Gastrocnemius medialis (tissue), 4 donors: ENCODE data around the gene RCOR3. TPM values are rescaled to one million over a fixed set of nuclear protein-coding genes. Genes with fewer than 3 reads are reported as not detected.
"Not testable (repeated sequence)": the region's sequence is repeated elsewhere in the genome, so short reads cannot be mapped to it uniquely, and the experiment has no call there.

Experiments used
- ATAC-seq, 2 donors: fragments of 150-250 bp; one replicate each; pipeline ENCODE4 v1.9.1; 2016
- DNase-seq, 2 donors: peaks; one replicate each; pipeline ENCODE4 v3.0.0-alpha.2; 2019
- H3K27ac ChIP-seq, 4 donors: fragments of 200-600 bp; sonication (generic); 1 replicate in 1 of 4; 2 replicates in 3 of 4; pipeline ENCODE4 v1.5.1; 2016 to 2018; ENCODE audit warnings: mild to moderate bottlenecking in 2 of 4, moderate library complexity in 1 of 4
- H3K27me3 ChIP-seq, 3 donors: fragments of 200-600 bp; sonication (generic) in 2 of 3; 1 replicate in 1 of 3; 2 replicates in 2 of 3; pipeline versions ENCODE4 v1.5.1 to v1.6.0; 2016 to 2019; ENCODE audit warnings: mild to moderate bottlenecking in 1 of 3, moderate library complexity in 1 of 3
- H3K36me3 ChIP-seq, 2 donors: fragments of 200-600 bp; sonication (generic) in 1 of 2; one replicate each; pipeline ENCODE4 v1.5.1; 2017 to 2018
- H3K4me1 ChIP-seq, 2 donors: fragments of 200-600 bp; sonication (generic) in 1 of 2; one replicate each; pipeline ENCODE4 v1.5.1; 2016 to 2017; ENCODE audit warnings: mild to moderate bottlenecking in 2 of 2
- H3K4me3 ChIP-seq, 4 donors: fragments of 200-600 bp; sonication (generic) in 3 of 4; 1 replicate in 1 of 4; 2 replicates in 3 of 4; pipeline ENCODE4 v1.5.1; 2016 to 2019; ENCODE audit warnings: mild to moderate bottlenecking in 2 of 4
- H3K9me3 ChIP-seq, 3 donors: fragments of 200-600 bp; sonication (generic) in 2 of 3; 1 replicate in 1 of 3; 2 replicates in 2 of 3; pipeline ENCODE4 v1.5.1; 2016 to 2019
- CTCF ChIP-seq, 5 experiments: fragments of 450-650 bp in 3 of 5; fragments of 200-600 bp in 2 of 5; sonication (generic) in 2 of 5; IDR thresholded peaks in 4 of 5; conservative IDR thresholded peaks in 1 of 5; 1 replicate in 4 of 5; 2 replicates in 1 of 5; pipeline ENCODE4 v1.5.1; 2016 to 2019; ENCODE audit warnings: antibody characterized with exemption in 5 of 5, mild to moderate bottlenecking in 3 of 5, moderate library complexity in 3 of 5
- POLR2A ChIP-seq, 2 donors: fragments of 450-650 bp; IDR thresholded peaks; one replicate each; pipeline ENCODE4 v1.6.1; 2017; ENCODE audit warnings: antibody characterized with exemption in 2 of 2, mild to moderate bottlenecking in 2 of 2, moderate library complexity in 2 of 2
- in situ Hi-C, 4 donors: fragments of 200-750 bp; cut with MboI; loops; one replicate each; pipeline versions ENCODE4 v1.15.0 to v1.8.0; 2017; ENCODE audit warnings: low sequenced_read_pairs in 4 of 4
- intact Hi-C: fragments of 100-400 bp; cut with DNase I; formaldehyde crosslinking; loops from one replicate; pipeline ENCODE4 v1.15.1; 2023; ENCODE audit warnings: low total_unique reads
- total RNA-seq, 4 donors: library from RNA; depleted of rRNA; stranded (reverse); fragments of >200 nt; gene quantifications; one replicate each; pipeline versions ENCODE4 v1.1.0 to v1.2.3, GENCODE V29; 2016

RCOR3 gene
- total RNA-seq, 4 donors from 2014 or later = 41.3 to 72.9 (median 61.3) TPM

DNA sequence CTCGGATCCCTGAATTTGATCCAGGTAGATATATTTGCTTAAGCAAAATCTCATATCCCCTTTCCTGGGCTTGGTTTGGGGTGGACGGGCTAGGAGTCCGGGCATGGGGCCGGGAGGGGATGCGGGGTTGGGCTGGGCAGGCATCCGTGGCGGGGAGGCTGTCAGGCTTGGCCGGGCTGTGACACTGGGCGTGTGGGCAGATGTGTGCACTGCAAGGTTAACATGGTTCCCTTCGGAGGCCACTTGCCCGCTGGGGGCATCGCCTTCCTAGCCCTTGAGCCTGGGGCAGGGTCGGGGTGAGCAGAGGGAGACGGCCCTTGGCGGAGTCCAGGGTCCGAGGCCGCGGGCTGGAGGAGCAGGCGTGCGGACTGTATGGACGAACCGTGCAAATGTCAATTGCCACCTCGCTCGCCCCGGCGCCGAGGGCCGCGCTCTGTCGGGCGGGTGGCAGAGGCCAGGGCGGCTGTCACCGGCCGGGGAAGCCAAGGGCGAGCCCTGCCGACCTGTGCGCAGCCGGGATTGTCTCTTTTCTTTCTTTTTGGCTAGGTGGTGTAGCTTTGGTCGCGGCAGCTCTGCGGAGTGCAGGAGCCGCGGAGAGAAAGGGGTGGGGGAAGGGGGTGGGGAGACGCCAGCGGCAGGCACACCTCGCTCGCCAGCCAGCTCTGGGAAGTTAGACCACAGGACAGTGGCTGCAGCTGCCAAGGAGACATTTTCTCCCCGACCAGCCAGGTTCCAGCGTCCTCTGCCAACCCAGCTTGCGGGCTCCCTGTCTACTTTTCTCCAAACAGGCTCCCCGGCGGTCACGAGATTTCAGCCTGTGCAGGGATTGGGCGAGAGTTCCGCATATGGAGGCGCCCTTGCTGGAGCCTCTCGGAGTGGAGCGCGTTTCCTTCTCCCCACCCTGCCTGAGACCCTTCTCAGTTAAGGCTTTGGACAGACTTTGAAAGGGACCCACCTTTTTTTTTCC, 1.3 kb downstream of the RCOR3 start:
- peak; percentile 91 to 95 for DNase-seq
- ATAC-seq = peak; percentile 66 to 73
- in situ Hi-C loops = loop anchor here in 1 of 4 donors (10.0 kb wide), 1 partner anchor 64 kb away; the partner anchor contains the start of gene TRAF5
- Histone ChIP-seq H3K4me1 (peaks cover 18 to 29% of the 10 kb centered on the region in 2 donors), H3K4me3 (peak overlapping the region; percentile 76 to 96 (median 90)), H3K36me3 (peaks cover 0 to 20% of the 10 kb centered on the region in 2 donors), H3K9me3 (no peaks in the 10 kb centered on the region), H3K27me3 (no peaks in the 10 kb centered on the region), H3K27ac (peak overlapping the region; percentile 97 to 100 (median 98))
- TF ChIP-seq CTCF (IDR thresholded peaks at IDR 0.05 in 4 of 5, conservative IDR thresholded peaks at IDR 0.05 in 1 of 5) (no peak), POLR2A (IDR thresholded peaks at IDR 0.05) (peak; percentile 25 to 41)
- intact Hi-C loops = loop anchor here (2.0 to 5.0 kb wide), 2 partner anchors 14 to 1347 kb away; partner anchors contain the start of gene ATF3

DNA sequence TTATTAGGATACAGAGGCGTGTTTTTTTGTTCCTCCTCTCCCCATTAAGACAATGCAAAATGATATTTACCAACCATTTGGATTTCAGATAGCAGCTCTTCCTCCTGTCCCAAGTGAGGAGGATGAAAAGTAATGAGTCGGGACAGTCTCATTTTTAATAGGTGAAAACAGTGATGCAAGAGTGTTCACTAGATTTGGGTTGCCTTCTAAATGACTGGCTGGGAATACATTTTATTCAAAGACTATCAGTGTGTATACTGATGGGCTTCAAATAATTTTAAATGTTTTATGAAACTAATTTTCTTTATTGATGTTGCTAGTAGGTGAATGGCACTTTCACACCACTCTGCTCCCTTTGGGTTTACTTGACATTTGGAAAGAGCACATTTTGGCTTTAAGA, 2.1 kb downstream of the RCOR3 start:
- Histone ChIP-seq H3K9me3 (no peaks in the 10 kb centered on the region), H3K36me3 (peaks cover 0 to 26% of the 10 kb centered on the region in 2 donors), H3K4me1 (peaks cover 18 to 33% of the 10 kb centered on the region in 2 donors), H3K27ac (peak overlapping the region; percentile 97 to 100 (median 98)), H3K27me3 (no peaks in the 10 kb centered on the region), H3K4me3 (peak overlapping the region; percentile 76 to 96 (median 90))
- ATAC-seq = no peak
- intact Hi-C loops (loop anchor here (2.0 to 5.0 kb wide), 2 partner anchors 14 to 1346 kb away; partner anchors contain the start of gene ATF3), in situ Hi-C loops (loop anchor here in 1 of 4 donors (10.0 kb wide), 1 partner anchor 64 kb away; the partner anchor contains the start of gene TRAF5)
- TF ChIP-seq CTCF (IDR thresholded peaks at IDR 0.05 in 4 of 5, conservative IDR thresholded peaks at IDR 0.05 in 1 of 5) = no peak
- TF ChIP-seq POLR2A (IDR thresholded peaks at IDR 0.05) = no peak
- no peak for DNase-seq

DNA sequence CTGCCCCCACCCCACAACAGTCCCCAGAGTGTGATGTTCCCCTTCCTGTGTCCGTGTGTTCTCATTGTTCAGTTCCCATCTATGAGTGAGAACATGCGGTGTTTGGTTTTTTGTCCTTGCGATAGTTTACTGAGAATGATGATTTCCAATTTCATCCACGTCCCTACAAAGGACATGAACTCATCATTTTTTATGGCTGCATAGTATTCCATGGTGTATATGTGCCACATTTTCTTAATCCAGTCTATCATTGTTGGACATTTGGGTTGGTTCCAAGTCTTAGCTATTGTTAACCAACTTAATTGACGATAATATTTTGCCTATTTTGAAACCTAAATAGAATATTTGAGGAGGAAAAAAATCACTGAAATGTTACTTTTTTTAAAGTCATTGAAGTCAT, 3.9 kb downstream of the RCOR3 start:
- H3K27ac ChIP-seq, DNase-seq, ATAC-seq, H3K27me3 ChIP-seq, H3K9me3 ChIP-seq, H3K4me3 ChIP-seq: not testable (repeated sequence)
- peaks cover 0 to 38% of the 10 kb centered on the region in 2 donors for H3K36me3 ChIP-seq
- H3K4me1 ChIP-seq = peaks cover 10 to 21% of the 10 kb centered on the region in 2 donors
- intact Hi-C loops = loop anchor here (5.0 kb wide), 1 partner anchor 1344 kb away; the partner anchor contains the start of gene ATF3
- in situ Hi-C loops = loop anchor here in 1 of 4 donors (10.0 kb wide), 1 partner anchor 62 kb away; the partner anchor contains the start of gene TRAF5

DNA sequence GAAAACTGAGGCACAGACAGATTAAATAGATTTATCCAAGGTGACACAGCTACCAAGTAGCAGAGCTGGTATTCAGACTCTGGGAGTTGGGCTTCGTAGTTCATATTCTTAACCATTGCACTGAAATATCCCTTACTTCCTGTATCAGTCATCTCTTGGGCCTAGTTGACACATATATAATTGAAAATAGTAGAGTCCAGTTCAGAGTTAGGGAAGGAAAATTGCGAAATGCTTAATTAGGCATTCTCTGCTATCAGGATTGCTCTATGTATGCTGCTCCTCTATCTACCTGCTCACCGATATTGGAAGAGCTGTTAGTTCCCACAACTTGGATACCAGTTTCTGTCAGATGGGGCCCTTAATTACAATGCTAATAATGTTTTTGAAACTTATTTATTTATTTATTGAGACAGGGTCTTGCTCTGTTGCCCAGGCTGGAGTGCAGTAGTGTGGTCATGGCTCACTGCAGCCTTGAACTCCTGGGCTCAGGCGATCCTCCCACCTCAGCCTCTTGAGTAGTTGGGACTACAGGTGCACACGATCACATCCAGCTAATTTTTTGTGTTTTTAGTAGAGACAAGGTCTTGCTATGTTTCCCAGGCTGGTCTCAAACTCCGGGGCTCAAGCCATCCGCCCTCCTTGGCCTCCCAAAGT, 8.2 kb downstream of the RCOR3 start:
- in situ Hi-C loops (loop anchor here in 1 of 4 donors (10.0 kb wide), 1 partner anchor 57 kb away; the partner anchor contains the start of gene TRAF5), intact Hi-C loops (no loop called here)
- Histone ChIP-seq H3K27ac (no peak overlapping the region), H3K9me3 (no peaks in the 10 kb centered on the region), H3K4me1 (peaks cover 0 to 10% of the 10 kb centered on the region in 2 donors), H3K27me3 (no peaks in the 10 kb centered on the region), H3K36me3 (peaks cover 0 to 49% of the 10 kb centered on the region in 2 donors), H3K4me3 (no peak overlapping the region)
- TF ChIP-seq CTCF (IDR thresholded peaks at IDR 0.05 in 4 of 5, conservative IDR thresholded peaks at IDR 0.05 in 1 of 5) (no peak), POLR2A (IDR thresholded peaks at IDR 0.05) (no peak)
- no peak for ATAC-seq
- no peak for DNase-seq
